IPS DF 6.9 (cell line): ENCODE measurements around the gene NVL.

ENCODE experiments used
- DNase-seq: peaks from one replicate; pipeline ENCODE4 v3.0.0-alpha.2; 2013; ENCODE audit warnings: low read depth, low spot score
- H3K27ac ChIP-seq: one replicate; pipeline ENCODE4 v1.5.1; 2013; ENCODE audit warnings: low read length, control low read depth
- H3K27me3 ChIP-seq: 2 replicates; pipeline ENCODE4 v1.6.1; 2013; ENCODE audit warnings: mild to moderate bottlenecking, low read length; ENCODE audit not compliant: control insufficient read depth, insufficient read depth
- H3K36me3 ChIP-seq: 2 replicates; pipeline ENCODE4 v1.6.1; 2013; ENCODE audit warnings: low read length; ENCODE audit not compliant: control insufficient read depth, insufficient read depth
- H3K4me1 ChIP-seq: 2 replicates; pipeline ENCODE4 v1.6.1; 2013; ENCODE audit warnings: low read length; ENCODE audit not compliant: control insufficient read depth, insufficient read depth
- H3K4me3 ChIP-seq: 2 replicates; pipeline ENCODE4 v1.5.1; 2013; ENCODE audit warnings: mild to moderate bottlenecking, low read length
- H3K9me3 ChIP-seq: 2 replicates; pipeline ENCODE4 v1.6.1; 2013; ENCODE audit warnings: low read length, inconsistent platforms; ENCODE audit not compliant: control insufficient read depth, insufficient read depth
- WGBS: extraction: QIAGEN DNeasy Blood & Tissue Kit; methylation state at CpG from one replicate; pipeline ENCODE4 v1.1.7; 2013; ENCODE audit warnings: mixed read lengths, missing lambda C conversion rate; ENCODE audit not compliant: insufficient read length, insufficient coverage; 5-methylcytosine and 5-hydroxymethylcytosine counted together

Gene NVL

DNA sequence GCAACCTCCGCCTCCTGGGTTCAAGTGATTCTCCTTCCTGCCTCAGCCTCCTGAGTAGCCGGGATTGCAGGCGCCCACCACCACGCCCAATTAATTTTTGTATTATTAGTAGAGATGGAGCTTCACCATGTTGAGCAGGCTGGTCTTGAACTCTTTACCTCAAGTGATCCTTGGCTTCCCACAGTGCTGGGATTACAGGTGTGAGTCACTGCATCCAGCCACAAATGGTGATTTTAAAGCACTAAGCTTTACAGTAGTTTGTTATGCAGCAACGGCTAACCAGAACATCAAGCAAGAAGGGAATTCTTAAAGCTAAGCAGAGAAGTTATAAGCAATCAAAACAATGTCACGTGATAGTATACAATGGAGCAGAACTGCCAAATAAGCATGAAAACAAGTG, 65.7 kb downstream of the NVL start:
- Histone ChIP-seq H3K36me3 (no peaks in the 10 kb centered on the region; the same call in 1 of the 2 replicates), H3K27ac (no peak overlapping the region), H3K27me3 (no peaks in the 10 kb centered on the region), H3K9me3 (no peaks in the 10 kb centered on the region), H3K4me3 (no peak overlapping the region), H3K4me1 (no peaks in the 10 kb centered on the region)
- WGBS = no CpG with 5 or more reads among the region's 6 CpGs
- no peak for DNase-seq

DNA sequence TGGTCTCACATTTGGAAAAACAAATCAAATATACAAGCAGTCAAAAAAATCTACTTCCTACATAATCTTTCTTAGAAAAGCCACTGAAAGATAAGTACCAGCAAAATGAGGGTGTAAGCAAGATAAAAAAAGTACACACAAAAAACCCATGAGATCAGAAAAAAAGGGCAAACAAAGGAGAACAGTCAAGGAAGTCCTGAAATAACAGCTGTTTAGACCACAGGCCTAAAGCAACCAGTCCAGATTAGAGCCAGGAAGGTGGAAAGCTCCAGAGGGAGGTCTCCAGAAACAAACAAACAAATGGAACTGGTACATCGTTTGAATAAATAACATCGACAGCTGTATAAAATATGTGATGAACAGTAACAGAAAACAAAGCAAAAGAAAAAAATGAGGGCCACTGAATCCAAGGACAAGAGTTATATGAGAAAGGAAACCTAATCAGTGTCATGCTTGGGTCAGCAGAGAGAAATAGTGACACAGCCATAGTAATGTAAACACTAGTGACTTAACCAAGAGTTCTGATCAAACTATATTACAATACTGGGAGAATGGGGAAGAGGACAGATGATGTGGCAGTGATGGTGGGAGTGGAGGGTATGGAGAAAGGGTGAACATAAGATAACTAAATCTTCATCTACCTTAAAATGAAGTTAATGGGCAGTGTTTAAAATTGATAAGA, 67.5 kb downstream of the NVL start:
- no peak for DNase-seq
- Histone ChIP-seq H3K4me3 (no peak overlapping the region), H3K4me1 (no peaks in the 10 kb centered on the region), H3K27ac (no peak overlapping the region), H3K9me3 (no peaks in the 10 kb centered on the region), H3K27me3 (no peaks in the 10 kb centered on the region), H3K36me3 (no peaks in the 10 kb centered on the region)
- WGBS = no CpG with 5 or more reads among the region's 2 CpGs

DNA sequence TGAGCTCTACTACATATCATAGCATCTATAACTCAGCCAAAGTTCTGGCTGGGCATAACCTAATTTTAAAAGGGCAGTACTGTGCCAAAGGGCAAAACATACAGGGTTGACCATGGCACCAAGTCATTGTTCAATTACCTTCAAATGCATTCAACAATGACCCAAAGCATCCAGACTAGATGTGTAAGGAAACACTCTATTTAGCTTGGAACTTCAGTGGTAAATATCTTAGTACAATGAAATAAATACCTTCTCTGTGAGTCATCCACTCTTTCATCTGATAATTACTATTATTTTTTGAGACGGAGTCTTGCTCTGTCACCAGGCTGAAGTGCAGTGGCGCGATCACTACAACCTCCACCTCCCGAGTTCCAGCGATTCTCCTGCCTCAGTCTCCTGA, 70.0 kb downstream of the NVL start:
- Histone ChIP-seq H3K4me1 (no peaks in the 10 kb centered on the region), H3K27ac (no peak overlapping the region), H3K4me3 (no peak overlapping the region), H3K9me3 (no peaks in the 10 kb centered on the region), H3K36me3 (no peaks in the 10 kb centered on the region), H3K27me3 (no peaks in the 10 kb centered on the region)
- no CpG with 5 or more reads among the region's 5 CpGs for WGBS
- no peak for DNase-seq

DNA sequence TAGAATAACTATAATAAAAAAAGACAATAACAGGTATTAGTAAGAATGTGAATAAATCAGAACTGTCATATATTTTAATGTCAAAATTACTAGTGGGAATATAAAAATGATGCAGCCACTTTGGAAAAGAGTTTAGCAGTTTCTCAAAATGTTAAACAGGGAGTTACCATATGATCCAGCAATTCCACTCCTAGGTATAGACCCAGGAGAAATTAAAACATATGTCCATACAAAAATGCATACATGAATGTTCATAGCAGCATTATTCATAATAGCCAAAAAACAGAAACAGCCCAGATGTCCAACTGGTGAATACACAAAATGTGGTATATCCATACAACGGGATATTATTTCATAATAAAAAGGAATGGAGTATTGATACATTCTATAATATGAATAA, 71.6 kb downstream of the NVL start:
- Histone ChIP-seq H3K27me3 (no peaks in the 10 kb centered on the region), H3K36me3 (no peaks in the 10 kb centered on the region), H3K9me3 (no peaks in the 10 kb centered on the region), H3K4me3 (no peak overlapping the region), H3K4me1 (no peaks in the 10 kb centered on the region), H3K27ac (no peak overlapping the region)
- WGBS = no CpG with 5 or more reads among the region's 1 CpG
- DNase-seq = no peak

DNA sequence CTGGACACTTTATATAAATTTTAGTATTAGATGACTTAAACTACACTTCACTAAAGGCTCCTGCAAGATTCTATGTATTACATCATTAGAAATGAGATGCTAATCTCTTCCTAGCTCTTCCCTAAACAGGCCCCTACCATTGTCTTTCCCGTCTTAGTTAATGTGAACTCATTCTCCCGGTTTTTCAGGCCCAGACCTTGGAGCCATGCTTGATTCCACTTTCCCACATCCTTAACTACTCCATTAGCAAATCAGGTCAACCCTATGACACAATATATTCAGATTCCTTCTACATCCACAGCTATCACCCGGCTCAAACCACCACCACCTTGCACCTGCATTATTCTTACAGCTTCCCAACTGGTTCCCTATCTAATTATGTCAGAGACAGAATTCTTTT, 73.3 kb downstream of the NVL start:
- H3K27ac ChIP-seq = no peak overlapping the region
- no peaks in the 10 kb centered on the region for H3K9me3 ChIP-seq
- no peak overlapping the region for H3K4me3 ChIP-seq
- H3K36me3 ChIP-seq = no peaks in the 10 kb centered on the region
- no peaks in the 10 kb centered on the region for H3K27me3 ChIP-seq
- no peaks in the 10 kb centered on the region for H3K4me1 ChIP-seq
- no peak for DNase-seq
- WGBS = no CpG with 5 or more reads among the region's 3 CpGs

DNA sequence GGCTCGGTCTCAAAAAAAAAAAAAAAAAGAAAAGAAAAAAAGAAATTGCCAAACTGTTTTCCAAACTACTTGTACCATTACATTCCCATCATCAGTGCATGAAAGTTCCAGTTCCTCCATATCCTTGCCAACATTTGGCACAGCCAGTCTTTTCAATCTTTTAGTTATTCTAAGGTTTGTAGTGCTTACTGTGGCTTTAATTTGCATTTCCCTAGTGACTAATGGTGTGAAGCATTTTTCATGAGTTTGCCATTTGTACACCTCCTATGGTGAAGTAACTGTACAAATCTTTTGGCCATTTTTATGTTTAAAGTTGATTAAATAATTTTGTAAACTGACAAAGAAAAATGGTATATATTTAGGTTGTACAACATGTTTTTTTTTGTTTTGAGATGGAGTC, 76.3 kb downstream of the NVL start:
- Histone ChIP-seq H3K27ac (no peak overlapping the region), H3K36me3 (no peaks in the 10 kb centered on the region), H3K27me3 (no peaks in the 10 kb centered on the region), H3K9me3 (no peaks in the 10 kb centered on the region), H3K4me1 (no peaks in the 10 kb centered on the region), H3K4me3 (no peak overlapping the region)
- no peak for DNase-seq
- WGBS = no CpG with 5 or more reads among the region's 1 CpG

DNA sequence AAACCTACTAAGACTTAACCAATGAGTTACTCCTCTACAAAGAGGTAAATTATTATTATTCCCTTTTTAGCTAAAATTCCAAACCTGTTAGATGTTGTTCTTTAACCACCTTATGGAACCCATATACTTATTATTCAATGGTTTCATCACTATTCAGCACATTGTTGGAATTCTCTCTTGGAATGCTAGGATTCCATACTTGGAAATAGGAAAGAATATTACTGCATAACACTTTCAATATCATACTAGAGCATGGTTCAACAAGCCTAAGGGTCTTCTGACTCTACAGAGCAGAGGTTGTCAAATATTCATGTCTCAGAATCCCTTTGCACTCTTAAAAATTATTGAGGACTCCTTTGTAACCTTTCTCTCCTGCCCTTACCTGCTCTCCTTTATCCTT, 77.5 kb downstream of the NVL start:
- no peak for DNase-seq
- H3K27ac ChIP-seq = no peak overlapping the region

DNA sequence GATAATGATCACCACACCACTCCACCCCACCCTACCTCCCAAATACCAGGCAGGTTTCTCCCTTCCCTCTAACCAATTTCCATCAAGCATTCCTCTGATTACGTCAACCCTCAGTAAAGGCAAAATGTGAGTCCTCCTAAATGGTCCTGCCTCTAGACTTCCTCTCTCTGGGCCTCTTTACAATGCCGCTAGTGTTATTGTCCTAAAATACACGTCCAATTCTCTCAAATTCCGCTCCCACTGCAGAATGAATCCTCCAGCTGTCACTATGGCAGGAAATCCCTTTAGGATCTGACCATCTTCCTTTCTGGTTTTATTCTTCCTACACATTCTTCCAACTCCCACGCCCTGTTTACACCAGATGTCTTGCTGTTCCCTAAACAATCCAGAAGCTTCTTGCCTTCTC, 78.2 kb downstream of the NVL start:
- H3K27me3 ChIP-seq = no peaks in the 10 kb centered on the region
- no peaks in the 10 kb centered on the region for H3K9me3 ChIP-seq
- WGBS = no CpG with 5 or more reads among the region's 5 CpGs
- no peaks in the 10 kb centered on the region for H3K4me1 ChIP-seq
- no peak overlapping the region for H3K4me3 ChIP-seq
- no peak overlapping the region for H3K27ac ChIP-seq
- DNase-seq = no peak
- peaks cover 3% of the 10 kb centered on the region; the same call in 1 of the 2 replicates for H3K36me3 ChIP-seq

More for the DNA sequence above, 77.5 kb downstream of the NVL start:
- Histone ChIP-seq H3K9me3 (no peaks in the 10 kb centered on the region), H3K27me3 (no peaks in the 10 kb centered on the region), H3K4me3 (no peak overlapping the region), H3K4me1 (no peaks in the 10 kb centered on the region), H3K36me3 (peaks cover 3% of the 10 kb centered on the region; the same call in 1 of the 2 replicates)

DNA sequence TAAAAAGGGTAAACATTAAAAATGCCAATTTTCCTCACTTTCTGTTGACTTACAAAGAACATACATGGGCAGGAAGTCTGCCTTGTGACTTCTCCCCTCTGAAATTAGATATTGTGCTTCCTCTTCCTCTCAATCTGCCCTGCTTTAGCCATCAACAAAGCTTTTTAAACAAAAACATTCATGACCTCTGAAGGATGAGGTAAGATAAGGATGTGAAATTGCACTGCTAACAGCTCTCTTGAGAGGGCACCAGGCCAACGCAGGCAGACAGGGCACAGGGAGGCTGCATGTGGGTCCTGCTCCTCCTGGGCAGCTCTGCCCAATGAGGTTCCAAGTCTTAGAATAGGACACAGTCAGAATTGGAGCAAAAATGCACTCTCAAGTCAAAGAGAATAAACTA, 84.8 kb downstream of the NVL start:
- Histone ChIP-seq H3K27ac (no peak overlapping the region), H3K4me1 (no peaks in the 10 kb centered on the region), H3K4me3 (no peak overlapping the region), H3K36me3 (peaks cover 3% of the 10 kb centered on the region; the same call in 1 of the 2 replicates), H3K27me3 (no peaks in the 10 kb centered on the region), H3K9me3 (no peaks in the 10 kb centered on the region)
- DNase-seq = no peak
- no CpG with 5 or more reads among the region's 1 CpG for WGBS

DNA sequence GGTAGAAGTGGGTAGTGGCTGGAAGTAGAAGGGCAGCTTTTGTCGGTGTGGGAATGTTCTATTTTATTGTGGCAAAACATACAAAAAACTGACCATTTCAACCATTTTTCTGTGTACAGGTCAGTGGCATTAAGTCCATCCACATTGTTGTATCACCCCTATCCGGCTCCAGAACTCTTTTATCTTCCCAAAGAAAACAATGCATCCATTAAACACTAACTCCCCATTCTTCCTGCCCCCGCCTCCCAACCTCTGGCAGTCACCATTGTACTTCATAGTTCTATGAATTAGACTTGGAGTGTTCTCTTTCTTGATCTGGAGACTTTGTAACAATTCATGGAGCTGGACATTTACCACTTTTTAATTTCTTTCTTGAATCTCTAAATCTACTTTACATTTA, 91.2 kb downstream of the NVL start:
- peaks cover 5% of the 10 kb centered on the region; the same call in 1 of the 2 replicates for H3K4me1 ChIP-seq
- WGBS = no CpG with 5 or more reads among the region's 3 CpGs
- H3K27ac ChIP-seq = no peak overlapping the region
- no peaks in the 10 kb centered on the region for H3K27me3 ChIP-seq
- DNase-seq = no peak
- H3K36me3 ChIP-seq = no peaks in the 10 kb centered on the region
- H3K4me3 ChIP-seq = no peak overlapping the region
- no peaks in the 10 kb centered on the region for H3K9me3 ChIP-seq

DNA sequence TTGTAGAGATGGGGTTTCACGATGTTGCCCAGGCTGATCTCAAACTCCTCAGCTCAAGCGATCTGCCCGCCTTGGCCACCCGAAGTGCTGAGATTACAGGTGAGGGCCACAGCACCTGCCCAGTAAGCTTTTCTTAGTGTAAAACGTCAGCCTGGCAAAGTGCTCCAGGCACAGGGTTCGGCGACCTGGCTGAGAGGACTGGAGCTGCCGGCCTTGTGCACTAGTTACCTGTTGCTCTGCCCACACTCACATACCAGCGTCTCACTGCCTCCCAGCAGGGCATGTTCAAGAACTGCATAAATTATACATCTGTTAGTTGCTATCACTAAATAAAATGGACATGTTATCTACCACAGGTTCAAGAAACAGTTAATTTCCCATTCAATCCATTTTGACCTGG, 91.8 kb downstream of the NVL start:
- no CpG with 5 or more reads among the region's 9 CpGs for WGBS
- Histone ChIP-seq H3K4me1 (peaks cover 5% of the 10 kb centered on the region; the same call in 1 of the 2 replicates), H3K27ac (no peak overlapping the region), H3K36me3 (no peaks in the 10 kb centered on the region), H3K27me3 (no peaks in the 10 kb centered on the region), H3K4me3 (no peak overlapping the region), H3K9me3 (no peaks in the 10 kb centered on the region)
- DNase-seq = no peak
